A204.1 (cell line): ENCODE data around the gene TPRA1.

ENCODE experiments used
- FAIRE-seq: peaks from 2 replicates; lab custom pipeline; 2012; peaks lifted over from hg19 to GRCh38; lab: Jason Lieb, UNC

TPRA1 gene

GRCh38 chr3:127560051-127560787 is 30.3 kb downstream of the TPRA1 start:
- no peak for FAIRE-seq

- no peak for FAIRE-seq
These were observed 34.0 kb downstream of the TPRA1 start for GRCh38 chr3:127556565-127556964.

GRCh38 chr3:127555108-127555507 is 35.4 kb downstream of the TPRA1 start:
- no peak for FAIRE-seq

- FAIRE-seq: no peak
These were observed 38.5 kb downstream of the TPRA1 start for GRCh38 chr3:127552038-127552437.

- FAIRE-seq: no peak
These were observed 39.4 kb downstream of the TPRA1 start for GRCh38 chr3:127551178-127551577.

GRCh38 chr3:127550468-127551157 is 39.9 kb downstream of the TPRA1 start:
- no peak for FAIRE-seq

- no peak for FAIRE-seq
These were observed 40.6 kb downstream of the TPRA1 start for GRCh38 chr3:127549826-127550467.

GRCh38 chr3:127547761-127548605 is 42.5 kb downstream of the TPRA1 start:
- FAIRE-seq: no peak

GRCh38 chr3:127546970-127547733 is 43.4 kb downstream of the TPRA1 start:
- FAIRE-seq: no peak

GRCh38 chr3:127546554-127546953 is 44.0 kb downstream of the TPRA1 start:
- FAIRE-seq: no peak

- no peak for FAIRE-seq
These were observed 44.6 kb downstream of the TPRA1 start for GRCh38 chr3:127545711-127546457.

GRCh38 chr3:127545216-127545615 is 45.3 kb downstream of the TPRA1 start:
- FAIRE-seq: no peak

GRCh38 chr3:127544803-127545201 is 45.7 kb downstream of the TPRA1 start:
- FAIRE-seq: no peak

- FAIRE-seq: no peak
These were observed 46.2 kb downstream of the TPRA1 start for GRCh38 chr3:127544192-127544802.

GRCh38 chr3:127543441-127543840 is 47.1 kb downstream of the TPRA1 start:
- no peak for FAIRE-seq

GRCh38 chr3:127542441-127542952 is 48.0 kb downstream of the TPRA1 start:
- no peak for FAIRE-seq

- FAIRE-seq: no peak
These were observed 49.2 kb downstream of the TPRA1 start for GRCh38 chr3:127541320-127541719.

GRCh38 chr3:127539366-127540060 is 51.0 kb downstream of the TPRA1 start:
- FAIRE-seq: no peak

- no peak for FAIRE-seq
These were observed 52.0 kb downstream of the TPRA1 start for GRCh38 chr3:127538569-127538968.
